Astrocyte (in vitro differentiated cells and primary cell): Measurements from ENCODE around the gene GIGYF2.

Experiments used
- CTCF ChIP-seq: IDR thresholded peaks from 2 replicates; pipeline ENCODE4 v1.5.1; 2011; ENCODE audit warnings: low read depth, mild to moderate bottlenecking, inconsistent platforms, low read length, moderate library complexity; ENCODE audit not compliant: insufficient read depth
- EZH2 ChIP-seq: IDR thresholded peaks from 2 replicates; pipeline ENCODE4 v1.6.1; 2012; ENCODE audit warnings: mild to moderate bottlenecking, low read length, inconsistent platforms; ENCODE audit not compliant: insufficient read depth

GRCh38 chr2:232888099-232888836, 191.1 kb downstream of the GIGYF2 start:
- TF ChIP-seq EZH2 (no peak), CTCF (no peak)
